Ovary (tissue), 3 donors: ENCODE results near the gene WWTR1.

Experiments
- CTCF ChIP-seq, 3 donors: fragments of 450-650 bp in 2 of 3; fragments of 200-600 bp in 1 of 3; IDR thresholded peaks; one replicate each; pipeline versions ENCODE4 v1.5.1 to v1.8.0; 2016 to 2022; ENCODE audit warnings: antibody characterized with exemption in 3 of 3, mild to moderate bottlenecking in 1 of 3
- POLR2A ChIP-seq: fragments of 450-650 bp; IDR thresholded peaks from one replicate; pipeline ENCODE4 v1.6.1; 2017; ENCODE audit warnings: antibody characterized with exemption, mild to moderate bottlenecking, moderate library complexity
- donor health status: DM: no; HTN: no; CAD: no.

DNA sequence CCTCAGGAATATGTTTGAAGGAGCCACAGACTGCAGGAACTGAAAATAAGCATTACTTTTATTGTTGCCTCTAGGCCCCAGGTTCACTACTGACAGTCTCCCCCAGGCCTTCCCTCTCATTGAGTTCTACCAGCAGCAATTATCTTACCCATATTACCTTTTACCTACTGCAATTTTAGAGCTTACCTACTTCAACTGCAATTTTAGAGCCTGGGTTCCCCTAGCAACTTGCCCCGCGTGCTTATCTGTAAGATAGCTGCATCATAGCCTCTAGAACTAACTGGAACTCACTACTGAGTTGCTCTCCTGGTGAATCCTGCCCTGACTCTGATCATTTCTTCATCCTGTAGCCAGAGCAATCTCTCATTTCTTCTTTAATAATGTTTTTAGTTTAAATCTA, 29.2 kb upstream of the WWTR1 start:
- TF ChIP-seq CTCF (IDR thresholded peaks at IDR 0.05) (no peak), POLR2A (no peak)
